BJ (cell line): ENCODE data around the gene RBSN. TPM values are rescaled to one million over a fixed set of nuclear protein-coding genes. Genes with fewer than 3 reads are reported as not detected.

Experiments used
- CTCF ChIA-PET: fragments of 350-600 bp; formaldehyde crosslinking; extraction: SDS; loops from one replicate; lab custom pipeline; 2021; ENCODE audit warnings: antibody characterized with exemption, inconsistent platforms; lab: Yijun Ruan, JAX
- POLR2A ChIA-PET: fragments of 300-600 bp; sonication (Branson Sonifier 250); formaldehyde crosslinking; extraction: SDS; loops from one replicate; lab custom pipeline; 2021; ENCODE audit warnings: antibody characterized with exemption; lab: Charles Lee
- DNase-seq: peaks from one replicate; pipeline ENCODE4 v3.0.0-alpha.2; 2011; ENCODE audit warnings: low read depth
- H3K27me3 ChIP-seq: 2 replicates; pipeline ENCODE4 v1.6.0; 2011; ENCODE audit warnings: low read length; ENCODE audit not compliant: control insufficient read depth, insufficient read depth
- H3K36me3 ChIP-seq: 2 replicates; pipeline ENCODE4 v1.5.1; 2011; ENCODE audit warnings: low read length; ENCODE audit not compliant: control insufficient read depth, insufficient read depth
- H3K4me3 ChIP-seq: 2 replicates; pipeline ENCODE4 v1.5.1; 2011; ENCODE audit warnings: low read depth, mild to moderate bottlenecking, control low read depth, low read length
- CTCF ChIP-seq: IDR thresholded peaks from 2 replicates; pipeline ENCODE4 v1.5.1; 2011; ENCODE audit warnings: low read depth, mild to moderate bottlenecking, control low read depth, inconsistent platforms, low read length, moderate library complexity; ENCODE audit not compliant: insufficient read depth
- polyA plus RNA-seq: library from polyadenylated mRNA; depleted of rRNA; stranded (reverse); fragments of >200 nt; gene quantifications from 2 replicates; pipeline ENCODE4 v1.2.3, GENCODE V29; 2011

RBSN gene
- polyA plus RNA-seq, 1 experiment, result 10.8 TPM

GRCh38 chr3:15121936-15122335 is 23.0 kb upstream of the RBSN start:
- ChIA-PET CTCF (interaction anchor here (0.7 kb wide), 1 partner anchor 39 kb away, joined by 3 read pairs; no protein-coding TSS in a partner anchor), POLR2A (no interaction called here)
- Histone ChIP-seq H3K36me3 (no peaks in the 10 kb centered on the region), H3K4me3 (no peak overlapping the region), H3K27me3 (peaks cover 3% of the 10 kb centered on the region)
- TF ChIP-seq CTCF, result no peak
- no peak for DNase-seq

- ChIA-PET POLR2A (no interaction called here), CTCF (interaction anchor here (1.3 kb wide), 1 partner anchor 82 kb away, joined by 3 read pairs; no protein-coding TSS in a partner anchor)
- Histone ChIP-seq H3K27me3 (peaks cover 3% of the 10 kb centered on the region), H3K4me3 (no peak overlapping the region), H3K36me3 (no peaks in the 10 kb centered on the region)
- no peak for DNase-seq
- no peak for TF ChIP-seq CTCF
Observed at GRCh38 chr3:15120986-15121385, 22.0 kb upstream of the RBSN start.

GRCh38 chr3:15117011-15117410 is 18.1 kb upstream of the RBSN start:
- ChIA-PET CTCF (interaction anchor here (1.5 to 1.6 kb wide), 2 partner anchors 9 to 11 kb away, joined by 3 to 6 read pairs; no protein-coding TSS in a partner anchor), POLR2A (no interaction called here)

GRCh38 chr3:15116032-15116669 is 17.2 kb upstream of the RBSN start:
- ChIA-PET CTCF (interaction anchor here (0.8 to 1.6 kb wide), 4 partner anchors 8 to 39 kb away, joined by 3 to 6 read pairs (median 4); no protein-coding TSS in a partner anchor), POLR2A (no interaction called here)
- Histone ChIP-seq H3K4me3 (no peak overlapping the region), H3K36me3 (no peaks in the 10 kb centered on the region), H3K27me3 (peaks cover 6% of the 10 kb centered on the region)
- no peak for DNase-seq
- TF ChIP-seq CTCF, result no peak

More at GRCh38 chr3:15117011-15117410, 18.1 kb upstream of the RBSN start:
- DNase-seq, result no peak
- TF ChIP-seq CTCF, result no peak
- Histone ChIP-seq H3K27me3 (peaks cover 6% of the 10 kb centered on the region), H3K36me3 (no peaks in the 10 kb centered on the region), H3K4me3 (no peak overlapping the region)

DNA sequence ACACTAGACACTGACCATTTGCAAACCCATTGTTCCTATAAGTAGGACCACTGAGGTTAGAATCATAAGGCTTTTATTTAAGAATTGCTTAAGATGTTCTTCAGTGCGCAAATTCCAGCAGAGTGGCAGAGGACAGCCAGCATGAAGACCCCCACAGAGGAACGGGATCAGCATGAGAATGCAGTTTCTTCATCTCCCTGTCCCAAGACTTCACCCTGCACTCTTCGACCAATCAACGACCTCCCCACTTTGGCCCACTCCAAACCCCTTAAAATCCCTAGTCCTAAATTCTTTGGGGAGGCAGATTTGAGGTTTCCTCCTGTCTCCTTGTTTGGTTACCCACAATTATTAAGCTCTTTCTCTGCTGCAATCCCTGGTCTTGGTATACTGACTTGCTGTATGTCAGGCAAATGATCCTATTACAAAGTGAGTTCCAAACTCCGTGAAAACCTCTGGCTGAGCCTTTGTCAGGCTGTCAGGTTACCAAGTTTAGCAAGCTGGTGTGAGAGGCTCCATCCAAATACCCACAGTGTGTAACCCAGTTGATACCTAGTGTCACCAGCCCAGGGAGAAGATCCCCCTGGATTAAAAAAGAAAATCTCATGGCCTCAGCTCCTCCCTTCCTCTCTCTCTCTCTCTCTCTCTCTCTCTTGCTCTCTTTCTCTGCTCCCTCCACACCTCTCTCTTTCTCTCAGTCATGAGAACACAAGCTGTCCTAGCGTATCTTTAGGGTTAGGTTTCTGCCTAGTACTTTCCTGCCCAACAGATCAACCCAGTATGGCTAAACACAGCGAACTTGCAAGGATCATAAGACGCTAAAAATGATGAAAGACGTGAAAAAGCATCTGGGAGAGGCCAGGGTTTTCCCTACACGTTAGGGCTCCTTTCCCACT is 15.8 kb upstream of the RBSN start:
- no peak for DNase-seq
- ChIA-PET POLR2A (interaction anchor here (0.6 kb wide), 1 partner anchor 15 kb away, joined by 5 read pairs; no protein-coding TSS in a partner anchor), CTCF (no interaction called here)
- no peaks in the 10 kb centered on the region for H3K36me3 ChIP-seq
- H3K4me3 ChIP-seq, result no peak overlapping the region
- no peak for TF ChIP-seq CTCF
- H3K27me3 ChIP-seq, result peaks cover 6% of the 10 kb centered on the region; the same call in 1 of the 2 replicates
